ENCODE data around the gene BIN2.

DNA sequence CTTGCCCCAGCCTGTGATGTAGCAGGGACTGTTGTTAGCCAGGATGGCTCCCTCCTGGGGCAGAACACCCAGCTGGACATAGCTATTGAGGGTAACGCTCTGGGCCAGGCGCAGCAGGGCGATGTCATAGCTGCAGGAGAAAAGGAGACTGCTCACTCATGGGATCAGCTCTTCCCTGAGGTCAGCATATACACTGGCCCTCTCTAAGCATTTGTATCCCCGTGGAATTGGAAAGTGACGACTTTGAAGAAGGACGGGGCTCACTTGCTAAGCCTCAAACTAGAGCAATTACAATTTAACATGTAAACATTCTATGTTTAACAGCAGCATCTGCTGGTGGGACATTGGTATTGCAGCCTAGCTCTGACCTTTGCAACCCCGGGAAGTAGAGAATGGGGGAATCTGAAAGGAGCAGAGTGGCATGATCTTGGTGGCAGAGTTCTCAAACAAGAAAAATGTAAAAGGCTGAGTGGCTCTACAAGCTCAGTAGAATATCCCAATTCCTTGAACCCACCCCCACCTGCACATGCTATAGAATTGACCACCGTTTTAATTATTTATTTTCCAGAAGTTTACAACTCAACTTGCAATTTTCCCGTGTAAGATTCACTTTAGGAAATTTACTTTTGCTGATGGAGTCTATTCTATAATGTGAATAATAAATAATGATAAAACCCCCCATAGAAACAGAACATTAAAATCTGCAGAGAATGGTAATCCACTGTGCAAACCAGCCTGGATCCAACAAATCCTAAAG, 17.5 kb upstream of the BIN2 start:
- TF ChIP-seq, protein P1, sequence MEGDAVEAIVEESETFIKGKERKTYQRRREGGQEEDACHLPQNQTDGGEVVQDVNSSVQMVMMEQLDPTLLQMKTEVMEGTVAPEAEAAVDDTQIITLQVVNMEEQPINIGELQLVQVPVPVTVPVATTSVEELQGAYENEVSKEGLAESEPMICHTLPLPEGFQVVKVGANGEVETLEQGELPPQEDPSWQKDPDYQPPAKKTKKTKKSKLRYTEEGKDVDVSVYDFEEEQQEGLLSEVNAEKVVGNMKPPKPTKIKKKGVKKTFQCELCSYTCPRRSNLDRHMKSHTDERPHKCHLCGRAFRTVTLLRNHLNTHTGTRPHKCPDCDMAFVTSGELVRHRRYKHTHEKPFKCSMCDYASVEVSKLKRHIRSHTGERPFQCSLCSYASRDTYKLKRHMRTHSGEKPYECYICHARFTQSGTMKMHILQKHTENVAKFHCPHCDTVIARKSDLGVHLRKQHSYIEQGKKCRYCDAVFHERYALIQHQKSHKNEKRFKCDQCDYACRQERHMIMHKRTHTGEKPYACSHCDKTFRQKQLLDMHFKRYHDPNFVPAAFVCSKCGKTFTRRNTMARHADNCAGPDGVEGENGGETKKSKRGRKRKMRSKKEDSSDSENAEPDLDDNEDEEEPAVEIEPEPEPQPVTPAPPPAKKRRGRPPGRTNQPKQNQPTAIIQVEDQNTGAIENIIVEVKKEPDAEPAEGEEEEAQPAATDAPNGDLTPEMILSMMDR (IDR thresholded peaks at IDR 0.05): peak; percentile 89 to 98 (median 96)
- no peak for TF ChIP-seq POLR2A (IDR thresholded peaks at IDR 0.05)
